WTC11 (cell line): ENCODE data around the gene EP400. TPM values are rescaled to one million over a fixed set of nuclear protein-coding genes. Genes with fewer than 3 reads are reported as not detected.

Source experiments
- ATAC-seq: fragments of 200-7000 bp; cut with Tn5 transposase; 2 replicates; pipeline ENCODE4 v1.10.0; 2021; ENCODE audit warnings: mild to moderate bottlenecking, moderate library complexity
- CTCF ChIA-PET: fragments of 300-600 bp; sonication (Branson Sonifier 250); formaldehyde crosslinking; loops from one replicate; lab custom pipeline; 2021; ENCODE audit warnings: antibody characterized with exemption; lab: Charles Lee
- POLR2A ChIA-PET: fragments of 350-600 bp; sonication (Branson Sonifier 250); formaldehyde crosslinking; loops from one replicate; lab custom pipeline; 2021; ENCODE audit warnings: antibody characterized with exemption; lab: Charles Lee
- DNase-seq: peaks from one replicate; pipeline ENCODE4 v3.0.0; 2021; ENCODE audit warnings: low spot score
- H3K27ac Mint-ChIP-seq: 2 replicates; pipeline ENCODE4 v1.8.0; 2021; ENCODE audit warnings: mixed read lengths
- H3K27me3 Mint-ChIP-seq: 2 replicates; pipeline ENCODE4 v1.8.0; 2021; ENCODE audit warnings: low read depth, mild to moderate bottlenecking, moderate library complexity, mixed read lengths
- H3K36me3 Mint-ChIP-seq: 2 replicates; pipeline ENCODE4 v1.8.0; 2021; ENCODE audit warnings: mixed read lengths
- H3K4me1 Mint-ChIP-seq: 2 replicates; pipeline ENCODE4 v1.8.0; 2022; ENCODE audit warnings: mixed read lengths
- H3K4me3 Mint-ChIP-seq: 2 replicates; pipeline ENCODE4 v1.8.0; 2021; ENCODE audit warnings: mild to moderate bottlenecking, moderate library complexity, mixed read lengths
- H3K9me3 Mint-ChIP-seq: 2 replicates; pipeline ENCODE4 v1.8.0; 2021; ENCODE audit warnings: mixed read lengths
- ATF6 ChIP-seq: sonication (generic); formaldehyde crosslinking; IDR thresholded peaks from 2 replicates; pipeline ENCODE4 v1.8.1; 2023; ENCODE audit warnings: mild to moderate bottlenecking, missing genetic modification reagents
- CBFB ChIP-seq: sonication (generic); formaldehyde crosslinking; IDR thresholded peaks from 2 replicates; pipeline ENCODE4 v1.8.1; 2022; ENCODE audit warnings: mild to moderate bottlenecking, low read depth, missing genetic modification reagents
- CTCF ChIP-seq: fragments of 200-600 bp; IDR thresholded peaks from 2 replicates; pipeline ENCODE4 v1.8.0; 2022; ENCODE audit warnings: antibody characterized with exemption
- E2F4 ChIP-seq: sonication (generic); formaldehyde crosslinking; IDR thresholded peaks from 2 replicates; pipeline ENCODE4 v1.8.1; 2022; ENCODE audit warnings: low read depth, mild to moderate bottlenecking, moderate library complexity, missing genetic modification reagents, borderline replicate concordance
- ETV6 ChIP-seq: sonication (generic); formaldehyde crosslinking; IDR thresholded peaks from 2 replicates; pipeline ENCODE4 v1.8.1; 2022; ENCODE audit warnings: mild to moderate bottlenecking, missing genetic modification reagents
- FOXJ3 ChIP-seq: sonication (generic); formaldehyde crosslinking; IDR thresholded peaks from 2 replicates; pipeline ENCODE4 v1.9.0; 2021; ENCODE audit warnings: missing genetic modification reagents, mild to moderate bottlenecking, borderline replicate concordance
- FOXP4 ChIP-seq: sonication (generic); formaldehyde crosslinking; IDR thresholded peaks from 2 replicates; pipeline ENCODE4 v1.8.0; 2022; ENCODE audit warnings: mild to moderate bottlenecking, missing genetic modification reagents
- GRHL2 ChIP-seq: fragments of 250-450 bp; sonication (Bioruptor Pico); IDR thresholded peaks from 2 replicates; pipeline ENCODE4 v1.8.0; 2022; ENCODE audit warnings: mild to moderate bottlenecking, moderate library complexity; ENCODE audit not compliant: insufficient replicate concordance, severe bottlenecking
- HMGA2 ChIP-seq: fragments of 250-450 bp; sonication (Bioruptor Pico); IDR thresholded peaks from 2 replicates; pipeline ENCODE4 v1.4.0; 2021; ENCODE audit warnings: mild to moderate bottlenecking, moderate library complexity
- JAZF1 ChIP-seq: fragments of 250-450 bp; sonication (Bioruptor Pico); IDR thresholded peaks from 2 replicates; pipeline ENCODE4 v1.9.0; 2021; ENCODE audit warnings: moderate library complexity, mild to moderate bottlenecking, inconsistent platforms
- MXD4 ChIP-seq: fragments of 250-450 bp; sonication (Bioruptor Pico); IDR thresholded peaks from 2 replicates; pipeline ENCODE4 v1.8.0; 2021; ENCODE audit warnings: mild to moderate bottlenecking, moderate library complexity, borderline replicate concordance
- MYBL2 ChIP-seq: sonication (generic); formaldehyde crosslinking; IDR thresholded peaks from 2 replicates; pipeline ENCODE4 v1.8.1; 2023; ENCODE audit warnings: mild to moderate bottlenecking, moderate library complexity, missing genetic modification reagents
- NFATC4 ChIP-seq: fragments of 250-450 bp; sonication (Bioruptor Pico); IDR thresholded peaks from 2 replicates; pipeline ENCODE4 v1.9.0; 2021; ENCODE audit warnings: mild to moderate bottlenecking
- NR2C2 ChIP-seq: sonication (generic); formaldehyde crosslinking; IDR thresholded peaks from 2 replicates; pipeline ENCODE4 v1.8.0; 2022; ENCODE audit warnings: mild to moderate bottlenecking, missing genetic modification reagents
- NR3C1 ChIP-seq: sonication (generic); formaldehyde crosslinking; conservative IDR thresholded peaks from 2 replicates; pipeline ENCODE4 v1.8.1; 2023; ENCODE audit warnings: low read depth, mild to moderate bottlenecking, missing genetic modification reagents
- OVOL2 ChIP-seq: fragments of 250-450 bp; sonication (Bioruptor Pico); IDR thresholded peaks from 2 replicates; pipeline ENCODE4 v1.9.0; 2021; ENCODE audit warnings: mild to moderate bottlenecking, borderline replicate concordance
- SMAD4 ChIP-seq: sonication (generic); formaldehyde crosslinking; IDR thresholded peaks from 2 replicates; pipeline ENCODE4 v1.8.0; 2022; ENCODE audit warnings: mild to moderate bottlenecking, missing genetic modification reagents
- TCF7 ChIP-seq: sonication (generic); formaldehyde crosslinking; IDR thresholded peaks from 2 replicates; pipeline ENCODE4 v1.8.0; 2022; ENCODE audit warnings: mild to moderate bottlenecking, low read depth, missing genetic modification reagents, moderate library complexity
- USF1 ChIP-seq: sonication (generic); formaldehyde crosslinking; IDR thresholded peaks from 2 replicates; pipeline ENCODE4 v1.8.0; 2022; ENCODE audit warnings: mild to moderate bottlenecking, missing genetic modification reagents
- ZNF121 ChIP-seq: sonication (generic); formaldehyde crosslinking; IDR thresholded peaks from 2 replicates; pipeline ENCODE4 v1.8.0; 2023; ENCODE audit warnings: missing genetic modification reagents
- ZNF281 ChIP-seq: sonication (generic); formaldehyde crosslinking; IDR thresholded peaks from 2 replicates; pipeline ENCODE4 v1.8.0; 2023; ENCODE audit warnings: mild to moderate bottlenecking, missing genetic modification reagents
- ZNF317 ChIP-seq: sonication (generic); formaldehyde crosslinking; IDR thresholded peaks from 2 replicates; pipeline ENCODE4 v1.8.1; 2023; ENCODE audit warnings: low read depth, mild to moderate bottlenecking, moderate library complexity, missing genetic modification reagents, borderline replicate concordance
- ZNF425 ChIP-seq: fragments of 250-450 bp; sonication (Bioruptor Pico); conservative IDR thresholded peaks from 2 replicates; pipeline ENCODE4 v1.9.0; 2021; ENCODE audit warnings: mild to moderate bottlenecking
- ZNF671 ChIP-seq: fragments of 250-450 bp; sonication (Bioruptor Pico); IDR thresholded peaks from 2 replicates; pipeline ENCODE4 v1.8.0; 2021; ENCODE audit warnings: mild to moderate bottlenecking
- total RNA-seq: library from RNA; stranded (reverse); gene quantifications from 3 replicates; pipeline ENCODE4 v1.2.3, GENCODE V29; 2021

EP400 gene
- total RNA-seq, 1 experiment from 2014 or later: 75.8 TPM

- no peaks in the 10 kb centered on the region for H3K4me1 Mint-ChIP-seq
- ChIA-PET CTCF (no interaction called here), POLR2A (no interaction called here)
- peaks cover 54% of the 10 kb centered on the region for H3K36me3 Mint-ChIP-seq
- ATAC-seq (no peak), DNase-seq (no peak)
- no peaks in the 10 kb centered on the region for H3K9me3 Mint-ChIP-seq
- H3K27ac Mint-ChIP-seq: no peak overlapping the region
- no peaks in the 10 kb centered on the region for H3K27me3 Mint-ChIP-seq
- no peak overlapping the region for H3K4me3 Mint-ChIP-seq
- TF ChIP-seq ZNF317 (CRISPR knock-in tag): no peak
- TF ChIP-seq FOXJ3 (CRISPR knock-in tag): no peak
- TF ChIP-seq GRHL2 (CRISPR knock-in tag): no peak
- TF ChIP-seq ZNF671 (CRISPR knock-in tag): no peak
- TF ChIP-seq SMAD4 (CRISPR knock-in tag): no peak
- no peak for TF ChIP-seq FOXP4 (CRISPR knock-in tag)
- no peak for TF ChIP-seq ZNF425
- no peak for TF ChIP-seq MXD4 (CRISPR knock-in tag)
- no peak for TF ChIP-seq ZNF281 (CRISPR knock-in tag)
- no peak for TF ChIP-seq NR2C2 (CRISPR knock-in tag)
- no peak for TF ChIP-seq CBFB (CRISPR knock-in tag)
- TF ChIP-seq E2F4 (CRISPR knock-in tag): no peak
- no peak for TF ChIP-seq JAZF1 (CRISPR knock-in tag)
- no peak for TF ChIP-seq NFATC4
Measured at GRCh38 chr12:132067182-132067581, 117.4 kb downstream of the EP400 start.

GRCh38 chr12:132068250-132068649 lies 118.5 kb downstream of the EP400 start:
- peaks cover 51% of the 10 kb centered on the region for H3K36me3 Mint-ChIP-seq
- no peak overlapping the region for H3K4me3 Mint-ChIP-seq
- no peaks in the 10 kb centered on the region for H3K9me3 Mint-ChIP-seq
- H3K27ac Mint-ChIP-seq: no peak overlapping the region
- ATAC-seq (no peak), DNase-seq (no peak)
- H3K4me1 Mint-ChIP-seq: no peaks in the 10 kb centered on the region
- ChIA-PET CTCF (no interaction called here), POLR2A (no interaction called here)
- H3K27me3 Mint-ChIP-seq: no peaks in the 10 kb centered on the region
- no peak for TF ChIP-seq ZNF121 (CRISPR knock-in tag)
- no peak for TF ChIP-seq TCF7 (CRISPR knock-in tag)
- no peak for TF ChIP-seq NFATC4
- no peak for TF ChIP-seq MXD4 (CRISPR knock-in tag)
- TF ChIP-seq ETV6: no peak
- TF ChIP-seq ATF6 (CRISPR knock-in tag): no peak
- no peak for TF ChIP-seq USF1 (CRISPR knock-in tag)
- TF ChIP-seq HMGA2 (CRISPR knock-in tag): no peak
- TF ChIP-seq CTCF: no peak
- TF ChIP-seq MYBL2 (CRISPR knock-in tag): no peak
- no peak for TF ChIP-seq SMAD4 (CRISPR knock-in tag)
- TF ChIP-seq OVOL2 (CRISPR knock-in tag): no peak
- TF ChIP-seq NR3C1 (CRISPR knock-in tag): no peak
